Activated naive CD4-positive, alpha-beta T cell treated with anti-CD3 and anti-CD28 coated beads for 36 hours (primary cell): Measurements from ENCODE around the gene TNKS1BP1. TPM values are rescaled to one million over a fixed set of nuclear protein-coding genes. Genes with fewer than 3 reads are reported as not detected.
"Not testable (repeated sequence)": the region's sequence is repeated elsewhere in the genome, so short reads cannot be mapped to it uniquely, and the experiment has no call there.

Experiments
- CTCF ChIA-PET: fragments of 350-600 bp; sonication (Branson Sonifier 250); formaldehyde crosslinking; loops from one replicate; lab custom pipeline; 2021; ENCODE audit warnings: antibody characterized with exemption; lab: Charles Lee
- DNase-seq: peaks from one replicate; pipeline ENCODE4 v3.0.0-alpha.2; 2020
- H3K27ac Mint-ChIP-seq: one replicate; pipeline ENCODE4 v1.8.0; 2021; ENCODE audit warnings: mild to moderate bottlenecking, mixed read lengths
- H3K27me3 Mint-ChIP-seq: one replicate; pipeline ENCODE4 v1.8.0; 2021; ENCODE audit warnings: low read depth, mixed read lengths
- H3K36me3 Mint-ChIP-seq: one replicate; pipeline ENCODE4 v1.8.0; 2021; ENCODE audit warnings: low read depth, mixed read lengths
- H3K4me1 Mint-ChIP-seq: one replicate; pipeline ENCODE4 v1.8.0; 2021; ENCODE audit warnings: low read depth, mixed read lengths
- H3K4me3 Mint-ChIP-seq: one replicate; pipeline ENCODE4 v1.8.0; 2021; ENCODE audit warnings: mild to moderate bottlenecking, moderate library complexity, mixed read lengths
- H3K9me3 Mint-ChIP-seq: one replicate; pipeline ENCODE4 v1.8.0; 2021; ENCODE audit warnings: mixed read lengths
- intact Hi-C: fragments of 100-400 bp; cut with micrococcal nuclease; formaldehyde crosslinking; loops from one replicate; pipeline ENCODE4 v1.15.1; 2023
- total RNA-seq, 2 experiments: library from RNA; stranded (reverse); gene quantifications; one replicate each; pipeline ENCODE4 v1.2.3, GENCODE V29; 2021

The TNKS1BP1 gene
- total RNA-seq, 2 experiments from 2014 or later: 14.1 to 14.7 TPM

- no peaks in the 10 kb centered on the region for H3K9me3 Mint-ChIP-seq
- peaks cover 15% of the 10 kb centered on the region for H3K4me1 Mint-ChIP-seq
- no peak overlapping the region for H3K4me3 Mint-ChIP-seq
- peaks cover 19% of the 10 kb centered on the region for H3K36me3 Mint-ChIP-seq
- no peaks in the 10 kb centered on the region for H3K27me3 Mint-ChIP-seq
- H3K27ac Mint-ChIP-seq: no peak overlapping the region
- no peak for DNase-seq
- intact Hi-C loops: no loop called here
- CTCF ChIA-PET: interaction anchor here (1.5 kb wide), 1 partner anchor 28 kb away, joined by 3 read pairs; no protein-coding TSS in a partner anchor
Observed at GRCh38 chr11:57306940-57307565, 17.7 kb downstream of the TNKS1BP1 start.

- CTCF ChIA-PET: interaction anchor here (1.5 kb wide), 1 partner anchor 28 kb away, joined by 3 read pairs; no protein-coding TSS in a partner anchor
- intact Hi-C loops: no loop called here
- Mint-ChIP-seq H3K4me3 (no peak overlapping the region), H3K27me3 (no peaks in the 10 kb centered on the region), H3K4me1 (peaks cover 7% of the 10 kb centered on the region), H3K27ac (no peak overlapping the region), H3K36me3 (peaks cover 26% of the 10 kb centered on the region), H3K9me3 (no peaks in the 10 kb centered on the region)
- DNase-seq: no peak
Observed at GRCh38 chr11:57306161-57306876, 18.4 kb downstream of the TNKS1BP1 start.

- DNase-seq: no peak
- Mint-ChIP-seq H3K27me3 (no peaks in the 10 kb centered on the region), H3K4me3 (no peak overlapping the region), H3K4me1 (no peaks in the 10 kb centered on the region), H3K36me3 (peaks cover 34% of the 10 kb centered on the region), H3K27ac (no peak overlapping the region), H3K9me3 (no peaks in the 10 kb centered on the region)
- CTCF ChIA-PET: no interaction called here
- intact Hi-C loops: no loop called here
Observed at GRCh38 chr11:57305523-57305922, 19.2 kb downstream of the TNKS1BP1 start.

- H3K27ac Mint-ChIP-seq: no peak overlapping the region
- intact Hi-C loops: no loop called here
- H3K9me3 Mint-ChIP-seq: peaks cover 10% of the 10 kb centered on the region
- H3K27me3 Mint-ChIP-seq: no peaks in the 10 kb centered on the region
- no peaks in the 10 kb centered on the region for H3K4me1 Mint-ChIP-seq
- H3K4me3 Mint-ChIP-seq: no peak overlapping the region
- H3K36me3 Mint-ChIP-seq: peaks cover 37% of the 10 kb centered on the region
- DNase-seq: no peak
- CTCF ChIA-PET: interaction anchor here (0.6 kb wide), 1 partner anchor 208 kb away, joined by 3 read pairs; no protein-coding TSS in a partner anchor
Observed at GRCh38 chr11:57303990-57304579, 20.7 kb downstream of the TNKS1BP1 start.

- no peak overlapping the region for H3K4me3 Mint-ChIP-seq
- H3K4me1 Mint-ChIP-seq: no peaks in the 10 kb centered on the region
- H3K9me3 Mint-ChIP-seq: peaks cover 10% of the 10 kb centered on the region
- H3K36me3 Mint-ChIP-seq: peaks cover 40% of the 10 kb centered on the region
- CTCF ChIA-PET: no interaction called here
- no peaks in the 10 kb centered on the region for H3K27me3 Mint-ChIP-seq
- intact Hi-C loops: no loop called here
- no peak for DNase-seq
- no peak overlapping the region for H3K27ac Mint-ChIP-seq
Observed at GRCh38 chr11:57303280-57303989, 21.3 kb downstream of the TNKS1BP1 start.

GRCh38 chr11:57302489-57302888 lies 22.3 kb downstream of the TNKS1BP1 start:
- Mint-ChIP-seq H3K4me1 (no peaks in the 10 kb centered on the region), H3K4me3 (no peak overlapping the region), H3K9me3 (peaks cover 13% of the 10 kb centered on the region), H3K36me3 (peaks cover 42% of the 10 kb centered on the region), H3K27me3 (no peaks in the 10 kb centered on the region), H3K27ac (no peak overlapping the region)
- DNase-seq: no peak
- CTCF ChIA-PET: interaction anchor here (0.7 kb wide), 1 partner anchor 53 kb away, joined by 5 read pairs; no protein-coding TSS in a partner anchor
- intact Hi-C loops: no loop called here

GRCh38 chr11:57301711-57302423 lies 22.9 kb downstream of the TNKS1BP1 start:
- intact Hi-C loops: no loop called here
- H3K27ac Mint-ChIP-seq: no peak overlapping the region
- CTCF ChIA-PET: interaction anchor here (0.7 kb wide), 1 partner anchor 52 kb away, joined by 5 read pairs; no protein-coding TSS in a partner anchor
- H3K4me3 Mint-ChIP-seq: no peak overlapping the region
- no peaks in the 10 kb centered on the region for H3K27me3 Mint-ChIP-seq
- H3K4me1 Mint-ChIP-seq: no peaks in the 10 kb centered on the region
- no peak for DNase-seq
- H3K36me3 Mint-ChIP-seq: peaks cover 42% of the 10 kb centered on the region
- H3K9me3 Mint-ChIP-seq: peaks cover 13% of the 10 kb centered on the region

- no peaks in the 10 kb centered on the region for H3K27me3 Mint-ChIP-seq
- H3K4me3 Mint-ChIP-seq: no peak overlapping the region
- intact Hi-C loops: no loop called here
- H3K36me3 Mint-ChIP-seq: peaks cover 42% of the 10 kb centered on the region
- peaks cover 13% of the 10 kb centered on the region for H3K9me3 Mint-ChIP-seq
- no peak overlapping the region for H3K27ac Mint-ChIP-seq
- no peak for DNase-seq
- H3K4me1 Mint-ChIP-seq: no peaks in the 10 kb centered on the region
- CTCF ChIA-PET: no interaction called here
Observed at GRCh38 chr11:57300785-57301184, 24.0 kb downstream of the TNKS1BP1 start.

GRCh38 chr11:57299150-57299737 lies 25.5 kb downstream of the TNKS1BP1 start:
- H3K27me3 Mint-ChIP-seq: no peaks in the 10 kb centered on the region
- no peak for DNase-seq
- no peak overlapping the region for H3K4me3 Mint-ChIP-seq
- H3K4me1 Mint-ChIP-seq: no peaks in the 10 kb centered on the region
- peaks cover 13% of the 10 kb centered on the region for H3K9me3 Mint-ChIP-seq
- H3K36me3 Mint-ChIP-seq: peaks cover 42% of the 10 kb centered on the region
- no peak overlapping the region for H3K27ac Mint-ChIP-seq
- CTCF ChIA-PET: no interaction called here
- intact Hi-C loops: no loop called here

- H3K4me1 Mint-ChIP-seq: no peaks in the 10 kb centered on the region
- H3K4me3 Mint-ChIP-seq: no peak overlapping the region
- no peak overlapping the region for H3K27ac Mint-ChIP-seq
- H3K36me3 Mint-ChIP-seq: peaks cover 36% of the 10 kb centered on the region
- DNase-seq: no peak
- H3K9me3 Mint-ChIP-seq: peaks cover 13% of the 10 kb centered on the region
- CTCF ChIA-PET: no interaction called here
- H3K27me3 Mint-ChIP-seq: no peaks in the 10 kb centered on the region
- intact Hi-C loops: no loop called here
Observed at GRCh38 chr11:57297221-57297620, 27.5 kb downstream of the TNKS1BP1 start.

GRCh38 chr11:57296205-57296604 lies 28.5 kb downstream of the TNKS1BP1 start:
- H3K27me3 Mint-ChIP-seq, H3K27ac Mint-ChIP-seq, DNase-seq, H3K4me3 Mint-ChIP-seq, CTCF ChIA-PET, H3K4me1 Mint-ChIP-seq, intact Hi-C loops: not testable (repeated sequence)
- Mint-ChIP-seq H3K9me3 (peaks cover 13% of the 10 kb centered on the region), H3K36me3 (peaks cover 26% of the 10 kb centered on the region)
